Myocyte (in vitro differentiated cells): ENCODE results near the gene DOHH. TPM values are rescaled to one million over a fixed set of nuclear protein-coding genes. Genes with fewer than 3 reads are reported as not detected.

Experiments
- DNase-seq: peaks from one replicate; pipeline ENCODE4 v3.0.0-alpha.2; 2012; ENCODE audit warnings: low read depth
- total RNA-seq: library from RNA; depleted of rRNA; stranded (reverse); fragments of >200 nt; gene quantifications from 2 replicates; pipeline ENCODE4 v1.2.3, GENCODE V29; 2014

DOHH gene
- total RNA-seq, 1 donor from 2014 or later, result 24.1 TPM

- peak; percentile 99 for DNase-seq
These were observed 5.3 kb upstream of the DOHH start, which contains the start of gene FZR1 for GRCh38 chr19:3505598-3506383. FZR1 (plus strand) TSS chr19:3506311; CDS start chr19:3522990, 16,679 bp downstream.

- no peak for DNase-seq
These were observed 4.3 kb upstream of the DOHH start for GRCh38 chr19:3504735-3505134.

- DNase-seq, result no peak
These were observed 2.6 kb upstream of the DOHH start for GRCh38 chr19:3503036-3503572.

- no peak for DNase-seq
These were observed 1.3 kb upstream of the DOHH start for GRCh38 chr19:3501780-3502179.

DNA sequence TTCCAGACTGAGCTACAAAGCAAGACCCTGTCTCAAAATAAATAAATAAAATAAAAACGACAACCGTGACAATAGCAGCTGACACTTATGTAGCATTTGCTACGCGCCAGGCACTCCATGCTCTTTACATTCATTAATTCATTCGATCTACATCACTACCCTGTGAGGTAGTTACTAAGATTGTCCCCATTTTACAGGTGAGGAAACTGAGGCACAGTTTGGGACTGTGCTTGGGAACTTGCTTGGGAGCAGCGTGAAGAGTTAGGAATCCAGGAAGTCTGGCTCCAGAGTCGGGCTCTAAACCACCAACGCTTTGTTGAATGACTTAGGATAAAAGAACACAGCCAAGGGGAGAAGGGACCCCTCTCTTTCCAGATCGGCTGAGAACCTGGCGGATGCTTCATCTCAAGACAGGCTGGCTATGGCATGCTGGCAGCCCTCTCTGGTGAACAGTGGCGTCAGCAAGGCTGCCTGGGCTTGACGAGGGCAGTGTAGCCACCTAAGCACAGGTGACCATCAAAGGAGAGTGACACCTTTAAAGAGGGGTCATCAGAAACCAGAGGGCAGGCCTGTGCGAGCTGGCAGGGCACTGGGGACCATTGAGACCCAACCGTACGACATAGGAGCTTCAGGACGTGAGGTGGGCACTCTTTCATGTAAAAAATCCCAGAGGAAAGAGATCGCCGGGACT, 591 bp downstream of the DOHH start:
- DNase-seq, result no peak

DNA sequence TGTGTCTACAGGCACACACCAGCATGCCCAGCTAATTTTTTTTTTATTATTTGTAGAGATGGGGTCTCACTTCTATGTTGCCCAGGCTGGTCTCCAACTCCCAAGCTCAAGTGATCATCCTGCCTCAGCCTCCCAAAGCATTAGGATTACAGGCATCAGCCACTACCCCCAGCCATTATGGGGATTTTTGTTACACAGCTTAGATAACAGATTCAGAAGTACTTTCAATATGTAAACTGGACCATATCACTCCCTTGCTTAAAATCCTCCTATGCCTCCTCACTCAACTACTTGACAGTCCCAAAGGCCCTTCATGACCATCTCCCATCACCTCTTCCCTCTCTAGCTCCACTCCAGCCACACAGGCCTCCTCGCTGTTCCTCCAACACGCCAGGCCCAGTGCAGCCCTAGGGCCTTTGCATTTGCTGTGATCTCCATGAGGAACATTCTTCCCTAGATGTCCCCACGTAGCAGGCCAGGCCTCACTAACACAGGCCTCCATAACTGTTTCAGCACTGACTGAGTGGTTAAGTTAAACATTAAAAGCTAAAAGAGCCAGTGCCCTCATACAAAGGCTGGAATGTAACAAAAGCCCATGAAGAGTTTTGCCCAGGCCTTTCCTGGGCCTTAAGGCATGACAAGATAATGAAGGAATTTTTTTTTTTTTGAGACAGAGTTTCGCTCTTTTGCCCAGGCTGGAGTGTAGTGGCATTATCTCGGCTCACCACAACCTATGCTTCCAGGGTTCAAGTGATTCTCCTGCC, 2.5 kb downstream of the DOHH start:
- no peak for DNase-seq

- DNase-seq, result no peak
These were observed 3.8 kb downstream of the DOHH start for GRCh38 chr19:3496392-3497273.

GRCh38 chr19:3494559-3494958, 5.9 kb downstream of the DOHH start:
- DNase-seq, result no peak

DNA sequence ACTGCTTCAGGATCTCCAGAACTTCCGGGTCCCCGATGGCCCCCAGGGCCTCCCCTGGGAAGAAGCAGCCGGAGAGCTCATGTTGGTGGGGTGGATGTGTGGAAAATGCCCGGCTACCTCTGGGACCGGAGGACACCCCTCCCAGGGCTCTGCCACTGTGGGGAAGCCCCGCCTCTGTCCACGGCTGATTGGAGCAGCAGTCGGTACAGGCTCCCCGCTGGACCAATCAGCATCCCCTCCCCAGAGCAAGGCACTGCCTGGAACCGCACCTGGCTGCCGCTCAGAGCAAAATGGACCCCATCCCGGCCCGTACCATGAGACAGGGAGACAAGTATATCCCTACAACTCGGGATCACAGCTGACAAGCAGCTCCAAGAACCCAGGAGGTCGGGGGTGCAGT, 6.4 kb downstream of the DOHH start:
- no peak for DNase-seq

GRCh38 chr19:3493651-3494050, 6.8 kb downstream of the DOHH start:
- no peak for DNase-seq

DNA sequence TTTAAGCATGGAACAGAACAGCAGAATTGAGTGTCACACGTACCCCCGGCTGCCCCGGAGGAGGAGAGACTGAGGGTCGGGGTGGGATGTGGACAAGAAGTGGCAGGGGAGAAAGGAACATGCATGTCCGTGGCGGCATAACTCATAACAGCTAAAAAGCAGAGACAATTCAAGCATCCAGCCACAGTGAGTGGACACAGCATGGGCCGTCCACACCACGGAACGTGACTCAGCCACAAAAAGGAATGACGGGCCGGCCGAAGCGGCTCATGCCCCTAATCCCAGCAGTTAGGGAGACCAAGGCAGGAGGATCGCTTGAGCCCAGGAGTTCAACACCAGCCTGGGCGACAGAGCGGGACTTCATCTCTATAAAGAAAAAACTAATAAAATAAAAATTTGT, 7.6 kb downstream of the DOHH start:
- no peak for DNase-seq

- no peak for DNase-seq
These were observed 8.2 kb downstream of the DOHH start for GRCh38 chr19:3492131-3492839.

- no peak for DNase-seq
These were observed 8.9 kb downstream of the DOHH start for GRCh38 chr19:3491396-3492119.

- no peak for DNase-seq
These were observed 17.2 kb downstream of the DOHH start, which contains the start of gene SMIM44 for GRCh38 chr19:3483226-3483628. SMIM44 (minus strand) TSS chr19:3483441; CDS start chr19:3483403, 38 bp downstream.

GRCh38 chr19:3482507-3483225, 17.8 kb downstream of the DOHH start:
- no peak for DNase-seq

GRCh38 chr19:3481241-3482090, 19.0 kb downstream of the DOHH start:
- DNase-seq, result no peak

DNA sequence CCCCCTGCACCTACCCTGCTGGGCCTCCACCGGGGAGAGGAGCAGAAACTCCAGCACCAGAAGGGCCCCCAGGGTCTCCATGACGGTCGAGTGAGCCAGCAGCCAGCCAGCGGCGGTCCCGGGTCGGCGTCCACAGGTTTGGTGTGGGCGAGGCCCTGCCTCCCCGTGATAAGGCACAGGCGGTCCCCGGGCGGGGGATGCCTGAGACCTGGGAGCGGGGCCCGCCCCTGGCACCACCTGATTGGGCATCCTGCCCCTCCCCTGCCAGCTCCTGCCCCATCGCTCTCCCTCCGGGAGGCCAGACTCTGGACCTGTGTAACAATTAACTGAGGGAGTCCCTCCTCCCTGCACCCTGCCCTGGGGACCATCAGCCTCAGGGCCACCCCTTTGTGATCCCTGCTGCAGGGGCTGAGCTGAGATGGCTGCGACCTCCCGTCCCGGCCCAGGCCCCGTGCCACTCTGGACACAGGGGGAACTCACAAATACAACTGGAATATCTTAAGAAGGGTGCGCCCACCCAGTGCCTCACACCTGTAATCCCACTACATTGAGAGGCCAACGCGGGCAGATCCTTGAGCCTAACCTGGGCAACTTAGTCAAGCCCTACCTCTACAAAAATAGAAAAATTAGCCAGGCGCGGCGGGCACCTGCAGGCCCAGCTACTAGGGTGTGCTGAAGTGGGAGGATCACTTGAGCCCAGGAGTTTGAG, 19.9 kb downstream of the DOHH start, which contains the start of gene SMIM24:
Gene SMIM24, minus strand, starts transcription at position 143 of the 709 bp plus-strand sequence. Its CDS starts 62 bp downstream, at position 81.
- no peak for DNase-seq
